HG02938 (cell line): ENCODE results near the gene CCDC102B.
"Not testable (repeated sequence)": the region's sequence is repeated elsewhere in the genome, so short reads cannot be mapped to it uniquely, and the experiment has no call there.

Source experiments
- ATAC-seq: cut with Tn5 transposase; IDR thresholded peaks from one replicate; pipeline ENCODE4 v1.9.1; 2021; ENCODE audit warnings: mild to moderate bottlenecking, moderate library complexity; ENCODE audit not compliant: unreplicated experiment

Gene CCDC102B

GRCh38 chr18:68965817-68966216 lies 167.9 kb downstream of the CCDC102B start:
- ATAC-seq, result no peak

- ATAC-seq, result no peak
Measured at GRCh38 chr18:68969027-68969426, 171.1 kb downstream of the CCDC102B start.

- ATAC-seq, result no peak
Measured at GRCh38 chr18:68972176-68972575, 174.3 kb downstream of the CCDC102B start.

- ATAC-seq, result no peak
Measured at GRCh38 chr18:68979737-68980136, 181.9 kb downstream of the CCDC102B start.

GRCh38 chr18:68983126-68983525 lies 185.2 kb downstream of the CCDC102B start:
- ATAC-seq, result no peak

GRCh38 chr18:68984342-68984741 lies 186.5 kb downstream of the CCDC102B start:
- ATAC-seq, result no peak

- ATAC-seq, result peak; percentile 92
Measured at GRCh38 chr18:68985172-68985820, 187.4 kb downstream of the CCDC102B start.

GRCh38 chr18:68991286-68991685 lies 193.4 kb downstream of the CCDC102B start:
- peak; percentile 46 for ATAC-seq

- ATAC-seq, result no peak
Measured at GRCh38 chr18:68992719-68993482, 195.0 kb downstream of the CCDC102B start.

GRCh38 chr18:68995675-68996074 lies 197.8 kb downstream of the CCDC102B start:
- ATAC-seq, result no peak

GRCh38 chr18:68997845-68998244 lies 200.0 kb downstream of the CCDC102B start:
- no peak for ATAC-seq

GRCh38 chr18:69000366-69000765 lies 202.5 kb downstream of the CCDC102B start:
- ATAC-seq, result no peak

GRCh38 chr18:69002233-69002632 lies 204.4 kb downstream of the CCDC102B start:
- ATAC-seq, result no peak

- ATAC-seq, result not testable (repeated sequence)
Measured at GRCh38 chr18:69006212-69006611, 208.3 kb downstream of the CCDC102B start.

GRCh38 chr18:69008538-69008937 lies 210.7 kb downstream of the CCDC102B start:
- ATAC-seq, result no peak

GRCh38 chr18:69021211-69021805 lies 223.4 kb downstream of the CCDC102B start:
- ATAC-seq, result no peak

- ATAC-seq, result no peak
Measured at GRCh38 chr18:69022426-69022825, 224.5 kb downstream of the CCDC102B start.

GRCh38 chr18:69031571-69031970 lies 233.7 kb downstream of the CCDC102B start:
- no peak for ATAC-seq

GRCh38 chr18:69032009-69032408 lies 234.1 kb downstream of the CCDC102B start:
- no peak for ATAC-seq

- no peak for ATAC-seq
Measured at GRCh38 chr18:69035756-69036155, 237.9 kb downstream of the CCDC102B start.

GRCh38 chr18:69044215-69044614 lies 246.3 kb downstream of the CCDC102B start:
- ATAC-seq, result no peak

GRCh38 chr18:69064063-69064462 lies 266.2 kb downstream of the CCDC102B start:
- no peak for ATAC-seq
